NOMO-1 treated with DMSO at 0.1 percent for 48 hours (cell line): ENCODE measurements around the gene TTC4.
"Not testable (repeated sequence)": the region's sequence is repeated elsewhere in the genome, so short reads cannot be mapped to it uniquely, and the experiment has no call there.

Experiments used
- DNase-seq: peaks from one replicate; lab custom pipeline; 2025; ENCODE audit not compliant: unreplicated experiment; lab: John Stamatoyannopoulos, UW

Gene TTC4

GRCh38 chr1:54745864-54746263 is 30.2 kb downstream of the TTC4 start:
- no peak for DNase-seq

- DNase-seq, result no peak
Observed at GRCh38 chr1:54748094-54748835, 32.6 kb downstream of the TTC4 start.

- no peak for DNase-seq
Observed at GRCh38 chr1:54750596-54750995, 34.9 kb downstream of the TTC4 start.

GRCh38 chr1:54751426-54751825 is 35.8 kb downstream of the TTC4 start:
- no peak for DNase-seq

- no peak for DNase-seq
Observed at GRCh38 chr1:54754045-54754444, 38.4 kb downstream of the TTC4 start.

- no peak for DNase-seq
Observed at GRCh38 chr1:54754486-54755285, 39.0 kb downstream of the TTC4 start.

GRCh38 chr1:54757833-54758232 is 42.2 kb downstream of the TTC4 start:
- no peak for DNase-seq

GRCh38 chr1:54758678-54759348 is 43.2 kb downstream of the TTC4 start:
- no peak for DNase-seq

- DNase-seq, result no peak
Observed at GRCh38 chr1:54763816-54764132, 48.1 kb downstream of the TTC4 start.

- peak; percentile 99 for DNase-seq
Observed at GRCh38 chr1:54764133-54764921, 48.7 kb downstream of the TTC4 start, which contains the start of gene PARS2. PARS2 (minus strand) TSS chr1:54764523; CDS start chr1:54759161, 5,362 bp downstream.

GRCh38 chr1:54764922-54765561 is 49.4 kb downstream of the TTC4 start:
- no peak for DNase-seq

GRCh38 chr1:54766726-54767125 is 51.1 kb downstream of the TTC4 start:
- DNase-seq, result no peak

GRCh38 chr1:54767526-54767925 is 51.9 kb downstream of the TTC4 start:
- no peak for DNase-seq

- no peak for DNase-seq
Observed at GRCh38 chr1:54768093-54768492, 52.4 kb downstream of the TTC4 start.

- DNase-seq, result no peak
Observed at GRCh38 chr1:54772951-54773350, 57.3 kb downstream of the TTC4 start.

- DNase-seq, result no peak
Observed at GRCh38 chr1:54774820-54775498, 59.3 kb downstream of the TTC4 start.

- DNase-seq, result not testable (repeated sequence)
Observed at GRCh38 chr1:54775828-54776721, 60.4 kb downstream of the TTC4 start.

- no peak for DNase-seq
Observed at GRCh38 chr1:54777011-54777410, 61.4 kb downstream of the TTC4 start.

- DNase-seq, result no peak
Observed at GRCh38 chr1:54777431-54777830, 61.8 kb downstream of the TTC4 start.
